Measurements from ENCODE around the gene GPX4. TPM values are rescaled to one million over a fixed set of nuclear protein-coding genes. Genes with fewer than 3 reads are reported as not detected.

GPX4 gene
- total RNA-seq, 6 experiments from 2014 or later: 204 to 389 (median 212) TPM

GRCh38 chr19:1109697-1110671, 6.2 kb downstream of the GPX4 start:
- peaks cover 3 to 54% (median 19%) of the 10 kb centered on the region in 4 donors for H3K36me3 ChIP-seq
- ATAC-seq: no peak
- no peak for DNase-seq
- peaks cover 0 to 18% (median 2%) of the 10 kb centered on the region in 4 donors for H3K4me1 ChIP-seq
- no peak overlapping the region for H3K4me3 ChIP-seq
- intact Hi-C loops (cut with DNase I): loop anchor here in 1 of 2 donors (10.0 kb wide), 1 partner anchor 75 kb away; no protein-coding TSS in a partner anchor
- H3K9me3 ChIP-seq: no peaks in the 10 kb centered on the region
- no peak for TF ChIP-seq POLR2A (IDR thresholded peaks at IDR 0.05)
- TF ChIP-seq CTCF (IDR thresholded peaks at IDR 0.05): no peak
- no peaks in the 10 kb centered on the region for H3K27me3 ChIP-seq
- H3K27ac ChIP-seq: no peak overlapping the region
- 83% methylated on average over 9 of the region's 54 CpGs for WGBS (ENCODE audit: insufficient coverage, low coverage, low lambda C conversion rate, missing lambda C conversion rate)

GRCh38 chr19:1110809-1111640, 7.2 kb downstream of the GPX4 start:
- Histone ChIP-seq H3K36me3 (peaks cover 3 to 63% (median 22%) of the 10 kb centered on the region in 4 donors), H3K4me1 (peaks cover 0 to 13% (median 2%) of the 10 kb centered on the region in 4 donors), H3K4me3 (no peak overlapping the region), H3K27ac (no peak overlapping the region), H3K9me3 (no peaks in the 10 kb centered on the region), H3K27me3 (no peaks in the 10 kb centered on the region)
- intact Hi-C loops (cut with DNase I): loop anchor here in 1 of 2 donors (10.0 kb wide), 1 partner anchor 74 kb away; no protein-coding TSS in a partner anchor
- 80% methylated on average over 3 of the region's 18 CpGs for WGBS (ENCODE audit: insufficient coverage, low coverage, low lambda C conversion rate, missing lambda C conversion rate)
- ATAC-seq (no peak), DNase-seq (no peak)
- TF ChIP-seq CTCF (IDR thresholded peaks at IDR 0.05) (no peak), POLR2A (IDR thresholded peaks at IDR 0.05) (no peak)

GRCh38 chr19:1111641-1112267, 8.0 kb downstream of the GPX4 start:
- WGBS (ENCODE audit: insufficient coverage, low coverage, low lambda C conversion rate, missing lambda C conversion rate): 71% methylated on average over 2 of the region's 18 CpGs
- peaks cover 5 to 63% (median 23%) of the 10 kb centered on the region in 4 donors for H3K36me3 ChIP-seq
- intact Hi-C loops (cut with DNase I): loop anchor here in 1 of 2 donors (10.0 kb wide), 1 partner anchor 73 kb away; no protein-coding TSS in a partner anchor

More at GRCh38 chr19:1111641-1112267, 8.0 kb downstream of the GPX4 start:
- no peak for TF ChIP-seq CTCF (IDR thresholded peaks at IDR 0.05)
- no peak for TF ChIP-seq POLR2A (IDR thresholded peaks at IDR 0.05)
- Histone ChIP-seq H3K4me3 (no peak overlapping the region), H3K27ac (no peak overlapping the region), H3K4me1 (peaks cover 0 to 13% (median 2%) of the 10 kb centered on the region in 4 donors), H3K9me3 (no peaks in the 10 kb centered on the region), H3K27me3 (no peaks in the 10 kb centered on the region)
- DNase-seq (no peak), ATAC-seq (no peak)
